GM23338 (cell line): ENCODE data around the gene FNIP2. TPM values are rescaled to one million over a fixed set of nuclear protein-coding genes. Genes with fewer than 3 reads are reported as not detected.

Source experiments
- ATAC-seq: fragments of 200-7000 bp; cut with Tn5 transposase; 3 replicates; pipeline ENCODE4 v1.9.1; 2020
- DNase-seq: peaks from one replicate; pipeline ENCODE4 v3.0.0-alpha.2; 2015; ENCODE audit warnings: low spot score
- H2AFZ ChIP-seq: fragments of 200-600 bp; sonication (generic); 2 replicates; pipeline ENCODE4 v1.8.0; 2016; ENCODE audit warnings: antibody characterized with exemption, mild to moderate bottlenecking, moderate library complexity
- H3F3A ChIP-seq: fragments of 200-600 bp; sonication (generic); replicated peaks from 2 replicates; pipeline ENCODE4 v1.8.0; 2017; ENCODE audit warnings: antibody characterized with exemption, mixed run types, low read depth
- H3K27ac ChIP-seq: fragments of 200-600 bp; sonication (generic); 2 replicates; pipeline ENCODE4 v1.6.1; 2016; ENCODE audit warnings: low read depth
- H3K27me3 ChIP-seq: fragments of 200-600 bp; sonication (generic); 2 replicates; pipeline ENCODE4 v1.8.0; 2016; ENCODE audit warnings: mild to moderate bottlenecking, mixed run types, moderate library complexity; ENCODE audit not compliant: insufficient read depth
- H3K36me3 ChIP-seq: fragments of 200-600 bp; sonication (generic); 2 replicates; pipeline ENCODE4 v1.8.0; 2016; ENCODE audit warnings: mild to moderate bottlenecking; ENCODE audit not compliant: insufficient read depth
- H3K4me1 ChIP-seq: fragments of 200-600 bp; sonication (generic); 2 replicates; pipeline ENCODE4 v1.8.0; 2016; ENCODE audit warnings: mild to moderate bottlenecking, moderate library complexity; ENCODE audit not compliant: insufficient read depth
- H3K4me2 ChIP-seq: fragments of 200-600 bp; sonication (generic); 2 replicates; pipeline ENCODE4 v1.7.1; 2017; ENCODE audit warnings: mixed run types
- H3K4me3 ChIP-seq: fragments of 200-600 bp; sonication (generic); 2 replicates; pipeline ENCODE4 v1.6.1; 2016; ENCODE audit warnings: mixed run types
- H3K79me2 ChIP-seq: fragments of 200-600 bp; sonication (generic); replicated peaks from 2 replicates; pipeline ENCODE4 v1.8.0; 2017; ENCODE audit warnings: mild to moderate bottlenecking; ENCODE audit not compliant: insufficient read depth
- H3K9me2 ChIP-seq: fragments of 200-600 bp; sonication (generic); 2 replicates; pipeline ENCODE4 v1.8.0; 2017; ENCODE audit not compliant: insufficient read depth
- H4K20me1 ChIP-seq: fragments of 200-600 bp; sonication (generic); replicated peaks from 2 replicates; pipeline ENCODE4 v1.8.0; 2017; ENCODE audit warnings: mild to moderate bottlenecking; ENCODE audit not compliant: insufficient read depth
- H3K27ac Mint-ChIP-seq: 2 replicates; pipeline ENCODE4 v1.8.0; 2020; ENCODE audit warnings: inconsistent platforms, mild to moderate bottlenecking, moderate library complexity, mixed read lengths
- H3K27me3 Mint-ChIP-seq: 3 replicates; pipeline ENCODE4 v1.8.0; 2022; ENCODE audit warnings: low read depth, mild to moderate bottlenecking, moderate library complexity, mixed read lengths, inconsistent platforms; ENCODE audit not compliant: insufficient read depth, poor library complexity
- H3K36me3 Mint-ChIP-seq: 3 replicates; pipeline ENCODE4 v1.8.0; 2021; ENCODE audit warnings: low read depth, mild to moderate bottlenecking, inconsistent platforms, moderate library complexity, mixed read lengths
- H3K4me1 Mint-ChIP-seq: 3 replicates; pipeline ENCODE4 v1.8.0; 2020; ENCODE audit warnings: mild to moderate bottlenecking, inconsistent platforms, mixed read lengths
- H3K4me3 Mint-ChIP-seq: 3 replicates; pipeline ENCODE4 v1.8.0; 2021; ENCODE audit warnings: moderate library complexity, mild to moderate bottlenecking, inconsistent platforms, mixed read lengths
- H3K9me3 Mint-ChIP-seq: 3 replicates; pipeline ENCODE4 v1.8.0; 2020; ENCODE audit warnings: moderate library complexity, mild to moderate bottlenecking, inconsistent platforms, mixed read lengths
- EZH2phosphoT487 ChIP-seq: fragments of 200-600 bp; sonication (generic); IDR thresholded peaks from one replicate; pipeline ENCODE4 v1.8.1; 2018; ENCODE audit warnings: antibody characterized with exemption; ENCODE audit not compliant: unreplicated experiment
- JUNB ChIP-seq: IDR thresholded peaks from one replicate; pipeline ENCODE4 v1.6.1; 2016; ENCODE audit warnings: antibody characterized with exemption; ENCODE audit not compliant: unreplicated experiment
- STAT1 ChIP-seq: IDR thresholded peaks from one replicate; pipeline ENCODE4 v1.6.1; 2016; ENCODE audit warnings: antibody characterized with exemption; ENCODE audit not compliant: unreplicated experiment
- ZNF462 ChIP-seq: fragments of 250-450 bp; sonication (Bioruptor Pico); IDR thresholded peaks from 2 replicates; pipeline ENCODE4 v1.5.0; 2020; ENCODE audit warnings: mild to moderate bottlenecking, moderate library complexity
- polyA plus RNA-seq: library from polyadenylated mRNA; unstranded; fragments of >200 nt; fragmentation: Nextera tagmentation; extraction: Ambion mirVana; gene quantifications from 2 replicates; pipeline ENCODE4 v1.2.1, GENCODE V29; 2016
- total RNA-seq: library from RNA; depleted of rRNA; stranded (reverse); fragments of >200 nt; shearing (Covaris generic); gene quantifications from 2 replicates; pipeline ENCODE4 v1.2.3, GENCODE V29; 2014
- TF ChIP-seq, protein P1 (sequence below), 2 experiments: fragments of 200-600 bp in 1 of 2; sonication (generic) in 1 of 2; conservative IDR thresholded peaks; 2 replicates each; pipeline versions ENCODE4 v1.5.1 to v1.6.1; 2016 to 2017; ENCODE audit warnings: antibody characterized with exemption in 2 of 2, low read depth in 2 of 2, mild to moderate bottlenecking in 2 of 2, moderate library complexity in 1 of 2

The FNIP2 gene
- total and polyA plus RNA-seq, 2 experiments from 2014 or later, result 2.7 to 17.2 TPM

GRCh38 chr4:158822348-158822747, 53.5 kb downstream of the FNIP2 start:
- Histone ChIP-seq H3K79me2 (no peaks in the 10 kb centered on the region; the same call in 1 of the 2 replicates), H2AFZ (no peak overlapping the region), H4K20me1 (no peaks in the 10 kb centered on the region), H3K36me3 (no peaks in the 10 kb centered on the region), H3K27ac (no peak overlapping the region), H3K4me1 (0 out of 2 replicates have a peak, but pooled peaks cover 3% of the 10 kb centered on the region), H3K27me3 (no peaks in the 10 kb centered on the region), H3K4me2 (no peak overlapping the region), H3K4me3 (no peak overlapping the region), H3F3A (no peaks in the 10 kb centered on the region), H3K9me2 (no peaks in the 10 kb centered on the region)
- TF ChIP-seq EZH2phosphoT487 (no peak), STAT1 (no peak), ZNF462 (CRISPR knock-in tag) (no peak), JUNB (no peak)
- TF ChIP-seq, protein P1, sequence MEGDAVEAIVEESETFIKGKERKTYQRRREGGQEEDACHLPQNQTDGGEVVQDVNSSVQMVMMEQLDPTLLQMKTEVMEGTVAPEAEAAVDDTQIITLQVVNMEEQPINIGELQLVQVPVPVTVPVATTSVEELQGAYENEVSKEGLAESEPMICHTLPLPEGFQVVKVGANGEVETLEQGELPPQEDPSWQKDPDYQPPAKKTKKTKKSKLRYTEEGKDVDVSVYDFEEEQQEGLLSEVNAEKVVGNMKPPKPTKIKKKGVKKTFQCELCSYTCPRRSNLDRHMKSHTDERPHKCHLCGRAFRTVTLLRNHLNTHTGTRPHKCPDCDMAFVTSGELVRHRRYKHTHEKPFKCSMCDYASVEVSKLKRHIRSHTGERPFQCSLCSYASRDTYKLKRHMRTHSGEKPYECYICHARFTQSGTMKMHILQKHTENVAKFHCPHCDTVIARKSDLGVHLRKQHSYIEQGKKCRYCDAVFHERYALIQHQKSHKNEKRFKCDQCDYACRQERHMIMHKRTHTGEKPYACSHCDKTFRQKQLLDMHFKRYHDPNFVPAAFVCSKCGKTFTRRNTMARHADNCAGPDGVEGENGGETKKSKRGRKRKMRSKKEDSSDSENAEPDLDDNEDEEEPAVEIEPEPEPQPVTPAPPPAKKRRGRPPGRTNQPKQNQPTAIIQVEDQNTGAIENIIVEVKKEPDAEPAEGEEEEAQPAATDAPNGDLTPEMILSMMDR (conservative IDR thresholded peaks at IDR 0.05; ENCODE audit: low read depth in 2 of 2), result no peak
- no peak overlapping the region for H3K27ac Mint-ChIP-seq
- ATAC-seq (no peak), DNase-seq (no peak)
- no peaks in the 10 kb centered on the region for H3K9me3 Mint-ChIP-seq
- peaks cover 32% of the 10 kb centered on the region for H3K4me1 Mint-ChIP-seq
- no peaks in the 10 kb centered on the region for H3K27me3 Mint-ChIP-seq
- no peaks in the 10 kb centered on the region for H3K36me3 Mint-ChIP-seq
- no peak overlapping the region for H3K4me3 Mint-ChIP-seq
